GM21528 (cell line): ENCODE measurements around the gene TSPAN4.

Experiments used
- ATAC-seq: cut with Tn5 transposase; IDR thresholded peaks from one replicate; pipeline ENCODE4 v1.9.1; 2021; ENCODE audit warnings: mild to moderate bottlenecking, moderate library complexity; ENCODE audit not compliant: unreplicated experiment, low FRiP score

The TSPAN4 gene, protein sequence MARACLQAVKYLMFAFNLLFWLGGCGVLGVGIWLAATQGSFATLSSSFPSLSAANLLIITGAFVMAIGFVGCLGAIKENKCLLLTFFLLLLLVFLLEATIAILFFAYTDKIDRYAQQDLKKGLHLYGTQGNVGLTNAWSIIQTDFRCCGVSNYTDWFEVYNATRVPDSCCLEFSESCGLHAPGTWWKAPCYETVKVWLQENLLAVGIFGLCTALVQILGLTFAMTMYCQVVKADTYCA

DNA sequence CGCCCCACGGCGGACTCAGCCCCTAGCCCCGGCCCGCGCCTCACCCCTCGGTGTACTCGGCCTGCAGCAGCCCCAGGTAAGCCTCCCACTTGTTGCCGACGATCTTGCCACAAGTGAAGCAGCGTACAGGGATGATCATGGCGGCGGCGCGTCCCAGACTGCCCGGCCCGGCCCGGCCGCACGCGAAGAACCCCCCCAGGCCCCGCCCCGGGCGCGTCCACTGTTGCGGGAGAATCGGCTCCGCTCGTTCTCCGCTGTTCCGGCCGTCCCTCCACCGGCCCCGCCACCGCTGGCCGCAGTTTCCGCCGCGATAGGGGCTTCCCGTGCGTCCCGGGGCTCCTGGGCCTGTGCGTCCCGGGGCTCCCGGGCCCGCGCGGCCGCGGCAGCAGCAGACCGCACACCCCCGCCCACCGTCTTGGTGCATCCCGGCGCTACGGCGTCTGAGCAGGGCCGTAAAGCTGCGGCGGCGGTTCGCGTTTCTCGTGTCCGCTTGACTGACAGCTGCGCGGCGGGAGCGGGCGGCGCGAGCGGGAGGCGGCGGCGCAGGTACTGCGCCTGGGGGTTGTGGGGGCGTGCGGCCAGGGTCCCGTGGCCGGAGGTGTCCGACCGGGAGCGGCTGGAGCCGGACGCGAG, at the start of gene TSPAN4, which contains the start of gene POLR2L:
TSS of gene TSPAN4 (plus strand) at position 483 of the 633 bp plus-strand sequence. CDS start 7,453 bp downstream, outside the sequence.
TSS of gene POLR2L (minus strand) at position 160 of the 633 bp plus-strand sequence. CDS start at position 139, 21 bp downstream.
- peak; percentile 57 for ATAC-seq

DNA sequence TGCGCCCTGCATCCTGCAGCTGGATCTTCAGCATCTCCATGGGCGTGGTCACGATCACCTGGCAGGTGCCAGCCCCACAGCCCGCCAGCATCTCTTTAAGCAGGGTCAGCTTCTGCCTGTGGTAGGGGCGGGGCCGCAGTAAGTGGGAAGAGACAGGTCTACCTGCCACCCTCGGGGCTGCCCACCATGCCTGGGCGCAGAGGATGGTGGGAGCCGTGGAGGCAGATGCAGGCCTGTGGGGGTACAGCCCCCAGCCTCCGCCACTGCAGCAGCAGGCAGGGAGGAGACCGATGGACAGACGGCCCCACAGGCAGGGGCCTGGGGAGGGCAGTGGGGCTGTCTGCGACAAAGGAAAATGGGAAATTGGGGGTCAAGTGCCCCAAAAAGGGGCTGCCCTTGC, 49.8 kb upstream of the TSPAN4 start:
- ATAC-seq: no peak

DNA sequence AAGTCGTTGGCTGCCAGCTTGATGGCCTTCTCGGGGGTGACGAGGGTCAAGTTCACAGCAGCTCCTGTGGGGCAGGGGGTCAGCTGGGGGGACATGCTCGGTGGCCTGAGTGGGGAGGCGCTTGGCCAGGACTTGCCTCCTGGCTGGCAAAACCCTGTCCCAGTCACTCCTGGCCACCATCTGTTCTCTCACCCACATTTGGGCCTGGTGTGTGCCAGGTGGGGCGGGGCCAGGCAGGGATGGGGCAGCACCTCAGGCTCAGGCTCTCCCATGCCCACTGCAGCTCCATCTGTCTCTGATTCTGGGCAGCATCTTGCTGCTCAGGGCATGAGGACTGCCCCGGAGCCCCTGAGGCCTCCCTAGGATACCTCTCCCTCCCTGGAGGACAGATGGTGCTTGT, 49.1 kb upstream of the TSPAN4 start:
- ATAC-seq: no peak

DNA sequence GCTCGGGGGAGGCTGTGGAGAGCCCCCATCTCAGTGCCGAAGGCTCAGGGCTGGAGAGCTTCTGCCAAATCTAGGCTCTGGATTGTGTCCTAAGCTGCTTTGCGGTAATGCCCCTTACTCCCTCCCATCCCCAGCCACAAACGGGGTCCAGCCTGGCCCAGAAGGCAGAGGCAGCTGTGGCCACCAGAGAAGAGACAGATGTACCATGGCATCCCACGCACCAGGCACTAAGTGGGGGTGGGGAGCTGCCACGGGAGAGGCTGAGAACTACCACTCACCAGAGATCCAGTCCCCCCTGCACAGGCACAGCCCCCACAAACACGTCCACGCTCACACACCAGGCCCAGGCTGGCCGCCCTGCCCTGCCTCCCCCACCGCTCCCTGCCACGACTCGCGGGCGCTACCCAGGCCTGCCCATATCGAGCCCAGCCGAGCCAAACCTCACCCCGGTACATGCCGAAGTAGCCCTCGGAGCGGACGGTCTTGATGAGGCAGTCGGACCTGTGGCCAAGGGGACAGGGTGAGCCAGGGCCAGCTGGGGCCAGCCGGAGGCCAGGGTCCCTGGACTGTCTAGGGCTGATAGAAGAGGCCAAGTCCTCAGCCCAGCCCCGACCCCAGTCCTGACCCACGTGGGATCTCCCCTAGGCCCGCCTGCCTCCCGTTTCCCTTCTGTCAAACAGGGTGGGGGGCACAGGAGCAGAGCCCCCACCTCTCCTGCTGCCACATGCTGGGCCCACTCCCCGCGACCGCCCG, 48.5 kb upstream of the TSPAN4 start:
- ATAC-seq: no peak

DNA sequence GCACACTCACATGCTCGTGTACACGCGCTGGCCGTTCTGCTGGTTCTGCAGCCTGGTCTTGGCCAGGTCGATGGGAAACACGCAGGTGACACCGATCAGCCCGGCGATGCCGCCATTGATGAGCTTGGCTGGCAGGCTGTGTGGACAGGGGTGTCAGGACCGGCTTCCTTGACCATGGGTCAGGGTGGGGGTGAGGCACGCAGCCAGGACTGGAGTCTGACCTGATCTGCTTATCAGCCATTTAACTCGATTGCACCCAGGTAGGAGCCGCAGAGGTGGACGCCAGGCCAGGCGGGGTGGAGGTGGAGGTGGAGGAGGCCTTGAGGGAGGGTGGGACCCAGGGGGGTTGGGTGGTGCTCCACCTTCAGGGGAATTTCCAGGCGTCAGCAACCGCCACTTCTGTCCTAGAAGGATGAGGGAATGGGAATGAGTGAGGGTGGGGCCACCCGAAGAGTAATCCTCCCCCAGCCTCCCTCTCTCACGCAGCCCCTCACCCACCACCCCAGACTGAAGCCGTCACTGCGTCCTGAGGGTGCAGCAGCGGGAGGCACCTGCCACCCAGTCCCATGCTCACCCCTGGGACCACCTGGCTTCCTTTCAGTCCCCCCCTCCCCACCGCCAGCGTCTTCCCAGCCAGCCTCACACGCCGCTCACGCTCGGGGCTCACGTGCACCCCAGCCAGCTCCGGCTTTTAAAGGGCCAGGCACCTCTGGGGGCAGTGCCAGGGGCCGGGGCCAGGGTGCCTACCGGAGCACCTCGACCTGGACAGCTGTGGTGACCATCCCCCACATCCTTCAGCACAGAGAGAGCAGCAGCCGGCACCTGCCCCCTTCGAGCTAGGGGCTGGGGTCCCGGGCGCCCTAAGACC, 47.7 kb upstream of the TSPAN4 start:
- no peak for ATAC-seq

DNA sequence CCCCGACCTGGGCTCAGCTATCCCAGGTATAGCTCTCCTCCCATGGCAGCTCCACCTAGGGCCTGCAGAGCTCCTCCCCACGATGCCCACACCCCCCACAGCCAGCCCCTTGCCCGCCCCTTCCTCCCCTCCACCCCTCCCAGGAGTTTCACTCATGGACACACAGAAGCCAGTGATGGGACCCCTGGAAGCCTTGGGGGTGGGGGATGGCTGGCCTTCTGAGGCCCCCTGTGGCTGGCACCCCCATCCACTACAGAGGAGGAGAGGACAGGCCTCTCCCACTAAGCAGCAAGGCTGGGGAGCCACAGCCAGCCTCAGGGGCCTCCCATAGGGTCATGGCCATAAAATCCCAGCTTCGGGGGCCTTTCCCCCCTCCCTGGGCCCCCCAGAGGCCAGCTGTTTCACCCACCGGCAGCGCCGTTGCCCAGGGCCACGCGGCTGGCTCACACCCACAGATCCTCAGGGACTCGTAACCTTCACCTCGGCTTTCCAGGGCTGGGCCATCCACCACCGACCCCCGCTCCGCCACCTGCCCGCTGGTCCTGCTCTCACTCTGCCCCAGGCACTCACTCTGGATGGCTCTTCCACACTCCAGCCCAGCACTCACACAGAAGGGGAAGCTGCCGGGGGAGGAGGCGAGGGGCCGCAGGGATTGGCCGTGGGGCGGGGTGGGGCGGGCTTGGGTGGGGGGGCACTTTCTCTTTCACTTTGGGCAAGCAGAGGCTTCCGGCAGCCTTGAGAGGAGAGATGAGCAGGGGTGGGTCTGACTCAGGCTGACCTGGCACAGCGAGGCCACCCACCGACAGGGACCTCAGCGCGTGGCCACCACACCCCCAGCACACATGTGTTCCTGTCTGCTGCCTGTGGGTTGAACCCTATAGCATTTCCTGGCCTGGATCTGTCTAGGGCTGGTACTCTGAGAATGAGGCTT, 46.8 kb upstream of the TSPAN4 start:
- no peak for ATAC-seq

DNA sequence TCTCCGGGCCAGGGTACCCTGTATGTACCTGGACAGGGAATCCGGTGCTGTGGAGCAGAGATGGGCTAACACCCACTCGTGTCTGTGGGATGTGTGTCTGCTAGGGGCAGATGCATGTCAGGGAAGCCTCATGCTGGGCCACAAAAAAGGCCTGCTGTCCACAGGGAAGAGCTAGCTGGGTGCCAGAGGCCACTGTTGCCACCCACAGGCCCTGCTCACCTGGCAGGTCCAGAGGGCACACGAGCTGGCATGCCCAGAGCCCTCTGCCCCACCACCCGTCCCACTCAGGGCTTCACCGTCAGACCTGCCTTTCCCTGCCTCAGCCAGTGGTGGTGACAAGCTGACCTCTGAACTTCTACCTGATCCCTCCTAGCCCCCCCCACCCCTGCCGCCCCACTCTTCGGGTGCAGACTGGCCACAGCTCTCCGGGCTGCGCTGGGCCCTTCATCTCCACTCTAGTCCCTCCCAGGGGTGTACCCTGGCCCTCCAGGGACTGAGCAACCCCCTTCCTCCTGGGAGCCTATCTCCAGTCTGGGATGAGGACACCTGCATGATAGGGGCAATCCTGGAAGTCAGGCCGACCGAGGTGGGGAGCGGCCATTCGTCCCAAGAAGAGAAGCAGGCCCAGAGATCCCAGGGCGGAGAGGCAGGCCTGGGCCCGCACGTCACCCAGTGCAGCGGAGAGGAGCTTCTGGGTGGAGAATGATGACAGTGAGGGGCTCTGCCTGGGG, 45.9 kb upstream of the TSPAN4 start:
- peak; percentile 0 for ATAC-seq

DNA sequence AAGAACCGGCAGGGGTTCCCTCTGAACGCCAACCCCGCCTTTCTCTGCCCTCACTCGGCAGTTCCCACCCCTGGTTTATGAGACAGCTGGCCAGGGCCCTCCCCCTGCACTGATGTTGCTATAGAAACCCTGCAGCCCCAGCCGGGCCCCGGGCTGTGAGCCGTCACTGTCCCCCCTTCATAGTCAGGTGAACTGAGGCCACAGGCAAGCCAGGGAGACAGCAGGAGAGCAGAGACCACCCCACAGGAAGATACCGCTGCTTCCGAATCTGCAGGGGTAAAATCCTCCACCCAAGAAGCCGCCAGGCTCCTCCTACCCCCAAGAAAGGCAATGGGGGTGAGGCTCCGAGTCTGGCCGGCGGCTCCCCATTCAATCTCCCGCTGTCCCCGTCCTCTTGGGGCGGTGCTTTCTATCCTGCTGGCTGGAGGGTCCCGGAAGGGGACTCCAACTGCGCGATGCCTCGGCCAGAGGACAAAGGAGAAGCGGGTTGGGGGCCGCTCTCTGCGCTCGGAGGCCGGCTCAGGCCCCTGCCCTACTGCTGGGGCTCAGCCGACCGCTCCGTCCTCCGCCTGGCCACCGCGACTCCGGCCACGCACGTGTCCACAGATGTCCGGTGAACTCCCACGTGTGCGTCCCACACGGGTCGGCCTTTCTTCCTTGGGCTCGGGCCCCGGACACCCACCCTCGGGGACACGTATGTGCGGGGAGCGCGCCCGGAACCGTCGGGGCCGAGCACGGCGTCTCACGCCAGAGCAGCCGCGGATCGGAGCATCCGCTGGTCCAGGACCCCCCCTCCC, 45.2 kb upstream of the TSPAN4 start:
- peak; percentile 33 for ATAC-seq

DNA sequence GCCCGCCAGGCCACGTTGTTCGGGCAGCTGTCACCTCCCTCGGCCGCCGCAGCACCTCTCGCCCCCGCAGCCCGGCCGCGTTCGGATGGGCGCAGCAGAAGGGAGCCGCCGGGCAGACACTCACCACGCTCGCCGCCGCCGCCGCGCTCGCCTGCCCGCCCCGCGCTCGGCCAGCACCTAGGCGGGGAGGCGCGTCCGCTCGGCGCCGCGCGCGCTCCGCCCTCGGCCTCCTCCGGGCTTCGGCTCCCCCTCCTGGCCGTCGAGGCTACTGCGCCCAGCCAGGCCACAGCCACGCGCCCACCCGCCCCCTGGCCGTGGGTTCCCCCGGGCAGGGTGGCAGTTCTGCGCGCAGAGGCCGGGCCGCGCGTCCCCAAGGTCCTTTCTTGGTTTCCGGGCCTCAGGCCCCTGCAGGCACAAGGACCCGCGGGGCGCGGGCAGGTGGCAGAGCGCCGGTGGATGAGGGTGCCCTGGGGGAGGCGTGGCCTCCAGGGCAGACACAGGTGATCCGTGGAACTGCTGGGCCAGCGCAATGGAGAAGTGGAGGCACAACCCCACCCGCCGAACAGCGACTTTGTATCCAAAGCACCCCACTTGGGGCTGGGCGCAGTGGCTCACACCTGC, 44.4 kb upstream of the TSPAN4 start, which contains the start of gene SLC25A22:
TSS of gene SLC25A22 (minus strand) at position 189 of the 621 bp plus-strand sequence. CDS start 3,275 bp downstream, outside the sequence.
- peak; percentile 51 for ATAC-seq

DNA sequence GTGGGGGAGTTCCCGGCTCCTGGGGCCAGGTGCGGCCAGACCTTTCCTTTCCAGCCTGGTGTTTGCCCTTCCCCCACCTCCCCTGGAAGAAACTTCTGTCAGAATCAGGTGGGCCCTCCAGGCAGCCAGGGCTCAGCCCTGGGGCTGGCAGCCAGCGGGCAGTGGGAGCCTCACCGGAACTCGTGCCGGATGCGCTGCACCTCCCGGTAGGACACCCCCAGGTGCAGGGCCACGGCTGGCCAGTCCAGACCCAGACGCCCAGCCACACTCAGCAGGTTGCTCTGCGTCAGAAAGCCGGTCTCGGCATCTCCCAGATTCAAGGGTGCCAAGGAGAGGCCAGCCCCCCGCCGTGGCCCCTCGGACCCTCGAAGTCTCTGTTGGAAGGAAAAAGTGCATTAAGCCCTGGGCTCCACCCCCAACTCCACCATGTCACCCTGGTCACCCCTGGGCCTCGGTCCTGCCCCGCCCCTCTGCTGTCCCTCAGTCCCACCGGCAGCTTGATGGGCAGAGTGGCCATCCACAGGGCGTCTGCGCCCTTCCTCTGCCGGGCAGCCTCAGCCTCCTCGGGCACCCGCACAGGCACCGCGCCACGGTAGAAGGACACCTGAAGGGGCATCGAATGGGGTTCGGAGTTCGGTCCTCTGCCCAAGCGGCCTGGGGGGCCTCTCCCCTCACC, 42.9 kb upstream of the TSPAN4 start:
- ATAC-seq: no peak

DNA sequence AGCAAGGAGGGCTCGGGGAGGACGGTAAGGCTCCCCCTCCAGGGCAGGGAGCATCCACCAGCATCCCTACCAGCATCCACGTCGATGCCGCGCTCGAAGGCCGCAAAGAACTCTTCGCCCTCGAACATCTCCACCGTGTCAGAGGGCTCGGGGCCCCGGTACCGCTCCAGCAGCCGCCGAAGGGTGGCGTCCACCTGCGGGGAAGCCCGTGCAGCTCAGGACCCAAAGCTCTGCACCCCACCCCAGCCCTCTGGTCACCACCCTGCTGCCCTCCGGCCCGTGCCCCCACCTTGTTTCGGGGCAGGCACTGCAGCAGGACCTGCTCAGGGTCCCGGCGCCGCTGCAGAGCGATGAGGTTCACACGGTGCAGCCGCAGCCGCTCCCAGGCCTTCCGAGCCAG, 42.2 kb upstream of the TSPAN4 start:
- no peak for ATAC-seq

DNA sequence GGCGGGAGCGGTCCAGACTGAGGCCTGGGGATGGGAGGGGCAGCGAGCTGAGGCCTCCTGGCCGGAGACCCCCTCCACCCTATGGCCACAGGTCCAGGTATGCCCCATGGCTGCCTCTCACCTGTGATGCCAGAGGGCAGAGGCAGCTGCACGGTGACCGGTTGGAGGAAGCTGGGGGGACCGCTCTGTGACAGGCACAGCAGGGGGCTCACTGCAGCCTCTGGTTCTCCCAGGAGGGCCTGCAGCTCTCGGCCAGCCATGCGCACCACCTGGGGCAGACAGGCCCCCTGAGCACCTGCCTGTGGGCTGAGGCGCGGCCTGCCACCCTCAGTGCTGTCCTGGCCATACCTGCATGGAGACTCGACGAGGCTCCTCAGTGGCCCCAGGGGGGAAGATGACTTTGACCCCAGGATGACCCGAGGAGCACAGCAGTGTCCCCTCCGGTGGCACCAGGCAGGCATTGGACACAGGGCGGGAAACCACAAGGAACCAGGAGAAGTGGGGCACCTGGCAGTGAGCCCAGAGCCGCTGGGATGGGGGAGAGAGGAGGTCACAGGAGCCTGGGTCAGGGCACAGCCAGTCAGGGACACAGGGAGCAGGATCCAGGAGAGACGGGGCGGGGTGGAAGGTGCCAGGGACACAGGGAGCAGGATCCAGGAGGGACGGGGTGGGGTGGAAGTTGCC, 41.4 kb upstream of the TSPAN4 start:
- ATAC-seq: no peak

DNA sequence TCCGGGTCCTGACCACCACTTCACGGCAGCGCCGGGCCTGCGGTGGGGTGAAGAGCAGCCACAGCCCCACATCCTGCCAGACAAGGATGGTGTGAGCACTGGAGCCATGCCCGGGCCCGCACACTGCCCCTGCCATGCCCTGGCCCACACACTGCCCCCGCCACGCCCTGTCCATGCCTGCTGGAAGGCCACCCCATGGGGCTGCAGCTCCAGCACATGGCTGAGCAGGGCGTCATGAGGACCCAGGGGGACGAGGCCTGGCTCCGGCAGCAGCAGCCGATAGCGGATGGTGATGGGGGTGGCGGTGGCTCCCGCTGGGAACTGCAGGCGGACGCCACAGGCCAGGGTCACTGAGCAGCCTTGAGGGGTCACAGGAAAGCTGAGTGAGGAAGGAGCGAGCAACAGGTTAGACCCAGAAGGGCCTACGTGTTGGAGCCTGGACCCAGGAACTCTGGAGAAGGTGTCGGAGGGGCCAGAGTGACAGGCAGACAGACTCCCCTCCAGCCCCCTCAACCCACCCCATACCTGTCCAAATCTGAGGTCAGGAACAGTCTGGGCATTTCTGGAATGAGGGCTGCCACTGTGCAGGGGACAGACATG, 40.5 kb upstream of the TSPAN4 start:
- no peak for ATAC-seq

DNA sequence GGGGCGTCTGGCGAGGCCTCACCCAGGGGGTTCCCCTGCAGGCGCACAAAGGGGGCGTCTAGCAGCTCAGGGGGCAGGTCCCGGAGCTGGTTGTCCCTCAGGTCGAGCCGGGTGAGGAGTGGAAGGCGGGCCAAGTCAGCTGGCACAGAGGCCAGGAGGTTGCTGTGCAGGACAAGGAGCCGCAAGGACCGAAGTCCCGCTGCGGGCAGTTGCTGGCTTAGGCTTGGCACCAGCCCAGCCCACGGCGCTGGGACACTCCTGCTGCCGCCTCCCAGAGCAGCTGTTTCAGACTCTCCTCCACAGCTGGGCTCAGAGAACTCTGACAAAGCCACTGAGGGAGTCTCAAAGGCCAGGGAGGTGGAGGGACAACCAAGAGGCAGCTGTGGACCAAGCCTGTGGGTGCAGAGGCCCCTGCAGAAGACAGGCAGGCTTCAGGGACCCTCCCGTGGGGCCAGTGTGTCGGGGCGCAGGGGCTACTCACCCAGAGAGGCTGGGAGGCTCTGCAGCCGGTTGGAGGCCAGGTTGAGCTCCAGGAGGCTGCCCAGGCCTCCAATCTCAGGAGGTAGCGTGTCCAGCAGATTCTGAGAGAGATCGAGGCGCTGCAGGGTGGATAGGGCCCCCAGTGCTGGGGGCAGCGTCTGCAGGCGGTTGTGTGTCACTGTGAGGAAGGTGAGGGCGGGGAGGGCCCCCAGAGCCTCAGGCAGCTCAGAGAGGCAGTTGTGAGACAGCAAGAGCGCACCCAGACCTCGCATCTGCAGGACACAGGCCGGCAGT, 39.8 kb upstream of the TSPAN4 start:
- ATAC-seq: no peak

DNA sequence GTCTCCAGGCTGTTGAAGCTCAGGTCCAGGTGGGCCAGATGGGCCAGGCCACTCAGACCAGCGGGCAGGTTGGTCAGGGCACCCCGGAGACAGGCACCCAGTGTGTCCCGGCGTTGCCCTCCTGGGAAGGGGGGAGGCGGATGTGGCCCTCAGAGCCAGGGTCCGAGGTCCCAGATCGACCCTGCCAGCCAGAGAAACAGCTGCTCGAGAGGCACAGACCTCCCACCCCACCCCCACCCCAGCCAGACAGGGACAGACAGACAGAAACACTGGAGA, 39.2 kb upstream of the TSPAN4 start:
- no peak for ATAC-seq
